A549 treated with ZK216348 at 1 μM for 4 hours (cell line): ENCODE results near the gene ZNF426. TPM values are rescaled to one million over a fixed set of nuclear protein-coding genes. Genes with fewer than 3 reads are reported as not detected.

Source experiments
- total RNA-seq: library from RNA; stranded (reverse); fragments of 200-300 nt; extraction: Qiagen RNA extraction; gene quantifications from 5 replicates; pipeline ENCODE4 v1.2.3, GENCODE V29; 2022; ENCODE audit warnings: low read depth

The ZNF426 gene
- total RNA-seq = 0.49 to 1.1 TPM (median 0.73 TPM) in 5 replicates

DNA sequence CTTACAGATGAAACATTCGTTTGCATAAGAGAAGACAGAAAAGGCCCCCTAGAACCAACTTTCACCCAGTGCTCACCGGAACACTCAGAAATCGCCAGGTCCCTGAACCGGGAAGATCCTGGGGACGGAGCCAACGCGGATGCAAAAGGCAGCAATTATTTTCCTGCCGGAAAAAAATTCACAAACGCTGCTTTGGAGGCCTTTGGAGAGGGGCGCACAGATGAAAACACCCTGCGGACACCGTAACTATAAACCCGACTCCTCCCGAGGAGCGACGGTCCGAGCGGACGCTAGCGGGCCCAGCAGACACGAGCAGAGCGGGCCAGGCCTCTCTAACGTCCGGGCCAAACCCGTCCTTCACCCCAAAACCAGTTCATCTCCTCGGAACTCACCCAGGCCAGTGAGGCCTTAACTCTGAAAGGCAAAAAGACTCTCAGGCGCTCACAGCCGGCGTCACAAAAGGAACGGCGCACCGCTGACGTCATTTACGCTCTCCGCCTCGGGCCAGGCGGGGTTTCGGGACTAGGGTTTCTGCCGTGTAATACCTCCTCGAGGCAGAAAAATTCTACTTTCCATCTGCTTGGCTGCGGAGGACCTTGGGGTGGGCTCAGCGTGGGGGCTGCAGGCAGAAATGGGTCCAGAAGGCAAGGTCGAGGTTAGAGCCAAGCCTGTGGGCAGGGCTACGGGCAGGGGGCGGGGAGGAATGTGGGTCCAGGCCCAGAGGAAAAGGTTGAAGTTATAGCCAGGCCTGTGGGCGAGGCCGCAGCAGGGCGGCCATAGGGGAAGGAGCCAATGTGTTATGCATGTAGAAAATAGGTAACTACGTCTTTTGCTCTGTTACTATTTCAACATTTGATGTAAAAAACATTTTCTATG is at the start of gene ZNF426:
TSS of gene ZNF426 (minus strand) at position 463 of the 876 bp plus-strand sequence. CDS start 2,413 bp downstream, outside the sequence.

DNA sequence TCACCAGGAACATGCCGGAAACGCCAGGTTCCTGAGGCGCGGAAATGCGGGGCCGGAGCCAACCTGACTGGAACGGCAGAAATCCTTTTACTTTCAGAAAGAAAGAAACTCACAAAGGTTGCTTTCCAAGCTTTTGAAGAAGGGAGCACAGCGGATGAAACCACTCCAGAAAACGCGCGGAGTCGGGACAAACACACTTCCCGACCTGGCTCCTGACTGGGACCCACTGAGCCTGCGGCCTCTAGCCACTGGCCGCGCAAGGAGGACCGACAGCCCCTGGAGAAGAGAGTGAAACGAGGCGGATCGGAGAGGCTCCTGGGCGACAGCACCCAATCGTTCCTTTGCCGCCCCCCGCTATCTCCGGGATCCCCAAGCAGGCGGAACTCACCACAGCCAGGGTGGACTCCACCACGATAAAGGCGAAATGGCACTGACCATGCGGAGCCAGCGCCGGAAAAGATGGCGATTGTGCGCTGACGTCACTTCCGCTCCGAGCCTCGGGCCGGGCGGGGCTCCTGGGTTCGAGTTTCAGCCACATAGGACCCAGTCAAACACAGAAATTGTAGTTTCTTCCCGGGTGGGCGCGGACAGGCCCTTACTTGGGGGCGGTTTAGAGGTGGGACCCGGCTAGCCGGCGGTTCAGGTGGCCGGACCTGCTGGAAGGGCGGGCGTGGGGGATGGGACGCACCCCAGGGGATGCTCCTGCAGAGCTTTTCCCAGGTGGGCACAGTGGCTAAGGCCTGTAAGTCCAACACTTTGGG is 45.8 kb upstream of the ZNF426 start, which contains the start of gene ZNF121:
TSS of gene ZNF121 (minus strand) at position 432 of the 761 bp plus-strand sequence. CDS start 16,407 bp downstream, outside the sequence.

GRCh38 chr19:9498183-9498902 is 40.1 kb downstream of the ZNF426 start, which contains the start of gene ZNF560:
TSS of gene ZNF560 (minus strand) at chr19:9498616. CDS start at chr19:9475313, 23,303 bp downstream.

Other genes with a start within 250 kb of the ZNF426 start
- 1.1 to 2.0 TPM (median 1.4 TPM) in 5 replicates for gene ZNF699, start 228.8 kb downstream of the ZNF426 start, total RNA-seq
- gene ZNF559, start 214.5 kb downstream of the ZNF426 start, total RNA-seq = 4.8 to 7.3 TPM (median 5.8 TPM) in 5 replicates
- gene ZNF177, start 175.6 kb downstream of the ZNF426 start, total RNA-seq = 0.30 to 0.74 TPM (median 0.62 TPM) in 5 replicates
- 3.6 to 4.3 TPM (median 4.0 TPM) in 5 replicates for gene ZNF266, start 103.1 kb downstream of the ZNF426 start, total RNA-seq
- not detected in 5 replicates for gene ZNF560, start 40.0 kb downstream of the ZNF426 start, total RNA-seq
- 3.2 to 4.6 TPM (median 3.5 TPM) in 5 replicates for gene ZNF121, start 45.9 kb upstream of the ZNF426 start, total RNA-seq
- gene ZNF561, start 82.6 kb upstream of the ZNF426 start, total RNA-seq = 7.3 to 11.2 TPM (median 8.1 TPM) in 5 replicates
- gene ZNF562, start 136.5 kb upstream of the ZNF426 start, total RNA-seq = 5.2 to 7.8 TPM (median 5.8 TPM) in 5 replicates
- 0.59 to 1.3 TPM (median 0.73 TPM) in 5 replicates for gene ZNF846, start 230.1 kb upstream of the ZNF426 start, total RNA-seq